Activated effector memory CD4-positive, alpha-beta T cell treated with Interleukin-2 at 50 U/mL for 16 hours (primary cell): ENCODE data around the gene AURKAIP1.
A peak's percentile ranks its signal among the peaks of the same experiment; 100 is the strongest.
"Not testable (repeated sequence)": the region's sequence is repeated elsewhere in the genome, so short reads cannot be mapped to it uniquely, and the experiment has no call there.

Experiments used
- DNase-seq: peaks from one replicate; pipeline ENCODE4 v3.0.0-alpha.2; 2020

The AURKAIP1 gene

GRCh38 chr1:1385339-1385738 lies 10.3 kb upstream of the AURKAIP1 start:
- DNase-seq: not testable (repeated sequence)

- no peak for DNase-seq
These were observed 6.3 kb upstream of the AURKAIP1 start for GRCh38 chr1:1381294-1381693.

GRCh38 chr1:1380860-1381259 lies 5.9 kb upstream of the AURKAIP1 start:
- no peak for DNase-seq

- DNase-seq: no peak
These were observed 2.7 kb upstream of the AURKAIP1 start for GRCh38 chr1:1377540-1378205.

- DNase-seq: no peak
These were observed 1.7 kb upstream of the AURKAIP1 start for GRCh38 chr1:1376551-1377226.

- DNase-seq: no peak
These were observed 448 bp downstream of the AURKAIP1 start for GRCh38 chr1:1374589-1374928.

- DNase-seq: no peak
These were observed 1.0 kb downstream of the AURKAIP1 start for GRCh38 chr1:1373815-1374588.

GRCh38 chr1:1373051-1373814 lies 1.8 kb downstream of the AURKAIP1 start:
- no peak for DNase-seq

- peak; percentile 68 for DNase-seq
These were observed 3.0 kb downstream of the AURKAIP1 start for GRCh38 chr1:1371746-1372711.

- peak; percentile 46 for DNase-seq
These were observed 3.7 kb downstream of the AURKAIP1 start for GRCh38 chr1:1371364-1371745.

GRCh38 chr1:1370771-1371300 lies 4.2 kb downstream of the AURKAIP1 start:
- no peak for DNase-seq

GRCh38 chr1:1370094-1370493 lies 4.9 kb downstream of the AURKAIP1 start:
- not testable (repeated sequence) for DNase-seq

- no peak for DNase-seq
These were observed 7.7 kb downstream of the AURKAIP1 start for GRCh38 chr1:1367315-1367714.

- no peak for DNase-seq
These were observed 8.3 kb downstream of the AURKAIP1 start for GRCh38 chr1:1366699-1367066.

GRCh38 chr1:1365875-1366698 lies 8.9 kb downstream of the AURKAIP1 start:
- DNase-seq: no peak

- no peak for DNase-seq
These were observed 10.7 kb downstream of the AURKAIP1 start for GRCh38 chr1:1364266-1364665.

GRCh38 chr1:1361982-1362423 lies 13.0 kb downstream of the AURKAIP1 start:
- no peak for DNase-seq

GRCh38 chr1:1361233-1361981 lies 13.6 kb downstream of the AURKAIP1 start:
- no peak for DNase-seq

- DNase-seq: no peak
These were observed 14.4 kb downstream of the AURKAIP1 start for GRCh38 chr1:1360506-1361169.
